Uterus (tissue), 4 donors: Measurements from ENCODE around the gene CALML5. TPM values are rescaled to one million over a fixed set of nuclear protein-coding genes. Genes with fewer than 3 reads are reported as not detected.

Experiments used
- DNase-seq, 2 donors: peaks; one replicate each; pipeline ENCODE4 v3.0.0-alpha.2; 2019 to 2020
- H3K27ac ChIP-seq, 2 donors: fragments of 200-600 bp; sonication (generic); 1 replicate in 1 of 2; 2 replicates in 1 of 2; pipeline ENCODE4 v1.5.1; 2016 to 2018
- H3K27me3 ChIP-seq, 2 donors: fragments of 200-600 bp; sonication (generic); one replicate each; pipeline ENCODE4 v1.5.1; 2018 to 2019; ENCODE audit warnings: control low read depth in 1 of 2
- H3K36me3 ChIP-seq, 2 donors: fragments of 200-600 bp; sonication (generic); one replicate each; pipeline ENCODE4 v1.5.1; 2019; ENCODE audit warnings: control low read depth in 1 of 2
- H3K4me1 ChIP-seq, 2 donors: fragments of 200-600 bp; sonication (generic); one replicate each; pipeline ENCODE4 v1.5.1; 2018 to 2019; ENCODE audit warnings: control low read depth in 1 of 2
- H3K4me3 ChIP-seq, 2 donors: fragments of 200-600 bp; sonication (generic); 1 replicate in 1 of 2; 2 replicates in 1 of 2; pipeline ENCODE4 v1.5.1; 2018 to 2019; ENCODE audit warnings: mild to moderate bottlenecking in 1 of 2
- H3K9me3 ChIP-seq, 2 donors: fragments of 200-600 bp; sonication (generic); one replicate each; pipeline ENCODE4 v1.5.1; 2019; ENCODE audit warnings: control low read depth in 1 of 2
- CTCF ChIP-seq, 4 experiments: fragments of 200-600 bp in 2 of 4; fragments of 450-650 bp in 2 of 4; sonication (generic) in 2 of 4; IDR thresholded peaks; one replicate each; pipeline ENCODE4 v1.5.1; 2016 to 2019; ENCODE audit warnings: antibody characterized with exemption in 4 of 4, mild to moderate bottlenecking in 2 of 4, moderate library complexity in 1 of 4
- POLR2A ChIP-seq, 2 donors: fragments of 450-650 bp; IDR thresholded peaks; one replicate each; pipeline ENCODE4 v1.6.1; 2016; ENCODE audit warnings: antibody characterized with exemption in 2 of 2, mild to moderate bottlenecking in 1 of 2, moderate library complexity in 1 of 2
- intact Hi-C: fragments of 100-400 bp; cut with DNase I; formaldehyde crosslinking; loops from one replicate; pipeline ENCODE4 v1.15.1; 2023; ENCODE audit warnings: low total_unique reads
- total RNA-seq, 4 donors: library from RNA; depleted of rRNA in 3 of 4; stranded (reverse); fragments of >200 nt in 3 of 4; gene quantifications; one replicate each; pipeline versions ENCODE4 v1.1.0 to v1.2.4, GENCODE V29; 2014 to 2023
- donor health status: DM: yes; HTN: yes; CAD: no.

CALML5 gene, protein sequence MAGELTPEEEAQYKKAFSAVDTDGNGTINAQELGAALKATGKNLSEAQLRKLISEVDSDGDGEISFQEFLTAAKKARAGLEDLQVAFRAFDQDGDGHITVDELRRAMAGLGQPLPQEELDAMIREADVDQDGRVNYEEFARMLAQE
- total RNA-seq: not detected

DNA sequence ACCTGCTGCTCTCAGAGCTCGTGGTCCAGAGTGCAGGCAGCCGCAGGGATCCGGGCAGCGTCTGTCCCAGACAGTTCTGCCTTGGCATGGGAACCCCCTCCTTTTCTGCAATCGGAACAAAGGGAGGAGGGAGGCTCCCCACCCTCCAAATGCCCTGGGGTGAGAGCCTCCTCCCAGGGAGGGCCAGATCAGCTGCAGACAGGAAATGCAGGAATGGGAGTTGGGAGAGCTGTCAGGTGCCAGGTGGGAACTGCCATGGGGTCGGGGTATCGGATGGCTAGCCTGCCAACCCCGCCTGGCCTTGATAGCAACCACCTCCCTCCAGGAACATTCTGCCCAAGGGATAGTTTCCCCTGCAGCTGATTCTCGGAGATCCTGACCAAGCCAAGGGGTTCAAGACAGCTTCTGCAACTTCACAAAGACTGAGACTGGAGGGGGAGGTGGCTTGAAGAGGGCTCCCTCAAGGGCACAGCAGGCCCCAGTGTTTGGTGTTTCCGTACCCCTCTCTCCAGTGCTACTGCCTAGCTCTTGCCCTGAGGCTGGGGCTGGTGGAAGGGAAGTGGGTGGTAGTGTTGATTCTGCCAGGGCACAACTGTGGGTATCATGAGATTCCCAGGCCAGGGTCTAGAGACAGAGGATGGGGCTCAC is at the start of gene CALML5:
Gene CALML5, minus strand, starts transcription at position 78 of the 648 bp plus-strand sequence. CDS start 132 bp downstream, outside the sequence.
- TF ChIP-seq CTCF (IDR thresholded peaks at IDR 0.05): no peak
- no peak for TF ChIP-seq POLR2A (IDR thresholded peaks at IDR 0.05)
- intact Hi-C loops: no loop called here
- H3K9me3 ChIP-seq: no peaks in the 10 kb centered on the region

DNA sequence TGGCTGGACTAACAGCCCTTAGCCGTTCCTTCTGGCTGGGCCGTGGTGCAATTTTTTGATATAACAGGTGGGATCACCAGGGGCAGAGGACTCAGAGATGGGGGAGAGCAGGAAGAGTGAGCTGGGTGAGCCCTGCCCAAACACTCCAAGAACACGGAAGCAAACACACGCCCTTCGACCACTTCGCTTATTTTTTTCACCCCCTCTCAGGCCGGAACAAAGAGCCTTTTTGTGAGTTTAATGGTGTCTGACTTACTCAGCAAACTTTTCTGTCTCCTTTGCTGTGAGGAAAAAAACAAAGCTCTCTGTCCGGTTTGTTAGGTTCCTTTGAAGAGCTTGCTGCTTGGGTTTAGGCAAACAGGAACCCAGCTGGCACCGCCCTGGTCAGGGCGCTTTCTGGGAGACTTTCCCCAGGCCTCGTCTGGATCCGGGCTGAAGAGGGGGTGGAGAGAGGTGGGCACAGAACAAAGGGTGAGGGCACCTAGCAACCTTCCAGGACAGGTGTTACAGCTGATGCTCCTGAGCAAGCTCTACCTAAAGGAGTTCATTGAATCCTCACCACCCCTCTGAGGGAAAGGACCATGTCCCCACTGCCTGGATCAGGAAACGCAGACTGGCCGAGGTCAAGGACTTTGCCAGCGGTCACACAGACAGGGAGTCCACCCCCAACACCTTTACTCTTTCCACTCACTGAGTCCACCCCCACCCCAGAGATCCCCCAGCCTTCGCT is 48.7 kb upstream of the CALML5 start:
- DNase-seq: no peak
- intact Hi-C loops: no loop called here
- H3K4me1 ChIP-seq: peaks cover 0 to 19% of the 10 kb centered on the region in 2 donors
- H3K36me3 ChIP-seq: no peaks in the 10 kb centered on the region
- no peak for TF ChIP-seq CTCF (IDR thresholded peaks at IDR 0.05)
- TF ChIP-seq POLR2A (IDR thresholded peaks at IDR 0.05): no peak
- peak overlapping the region; percentile 78 to 83 for H3K27ac ChIP-seq
- peak overlapping the region in 1 of 2 donors; percentile 21 for H3K4me3 ChIP-seq
- no peaks in the 10 kb centered on the region for H3K9me3 ChIP-seq
- H3K27me3 ChIP-seq: no peaks in the 10 kb centered on the region

More for the DNA sequence above, at the start of gene CALML5:
- no peaks in the 10 kb centered on the region for H3K4me1 ChIP-seq
- H3K27ac ChIP-seq: no peak within 1 kb of the TSS
- no peak within 1 kb of the TSS for H3K4me3 ChIP-seq
- no peaks in the 10 kb centered on the region for H3K27me3 ChIP-seq
- no peak for DNase-seq
- no peaks in the 10 kb centered on the region for H3K36me3 ChIP-seq

- H3K36me3 ChIP-seq: no peaks in the 10 kb centered on the region
- H3K4me1 ChIP-seq: peaks cover 0 to 19% of the 10 kb centered on the region in 2 donors
- peak overlapping the region in 1 of 2 donors; percentile 21 for H3K4me3 ChIP-seq
- no peaks in the 10 kb centered on the region for H3K27me3 ChIP-seq
- H3K27ac ChIP-seq: peak overlapping the region; percentile 78 to 83
- H3K9me3 ChIP-seq: no peaks in the 10 kb centered on the region
- TF ChIP-seq POLR2A (IDR thresholded peaks at IDR 0.05) (no peak), CTCF (IDR thresholded peaks at IDR 0.05) (no peak)
- intact Hi-C loops: no loop called here
- DNase-seq: no peak
Observed at GRCh38 chr10:5547681-5547930, 48.2 kb upstream of the CALML5 start.

DNA sequence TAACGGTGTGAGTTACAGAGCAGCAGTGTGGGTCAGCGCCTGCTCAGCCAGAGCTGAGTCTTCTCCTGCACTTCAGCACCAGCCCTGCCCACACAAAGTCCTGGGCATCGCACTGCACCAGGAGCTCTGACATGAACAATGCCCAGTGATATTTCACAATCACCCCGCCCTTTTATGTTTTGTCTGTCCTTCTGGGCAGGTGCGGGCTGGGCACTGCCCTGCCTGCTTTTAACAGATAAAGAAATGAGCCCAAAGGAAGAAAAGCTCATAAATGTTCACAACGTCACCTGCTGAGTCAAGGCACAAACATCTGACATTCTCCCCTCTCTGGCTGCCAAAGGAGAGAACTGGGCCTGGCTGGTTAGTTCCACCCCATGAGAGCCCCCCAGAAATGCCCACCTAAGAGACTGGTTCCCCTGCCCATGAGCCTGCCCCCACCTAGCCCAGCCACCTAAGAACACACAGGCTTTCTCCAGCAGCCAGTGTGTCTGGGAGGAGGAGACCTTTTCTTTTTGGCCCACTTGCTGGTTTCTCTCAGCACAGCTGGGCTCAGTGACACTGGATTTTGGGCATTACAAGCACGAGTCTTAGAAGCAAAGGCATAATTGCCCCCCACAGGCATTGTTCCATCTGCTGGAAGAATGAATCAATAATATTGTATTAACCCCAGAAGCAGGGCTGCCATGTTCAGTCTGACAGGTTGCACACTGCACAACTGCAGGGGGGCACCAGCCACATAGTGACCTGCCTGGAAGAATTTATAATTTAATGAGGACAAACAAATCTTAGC is 47.7 kb upstream of the CALML5 start:
- H3K36me3 ChIP-seq: no peaks in the 10 kb centered on the region
- TF ChIP-seq POLR2A (IDR thresholded peaks at IDR 0.05) (no peak), CTCF (IDR thresholded peaks at IDR 0.05) (no peak)
- H3K4me3 ChIP-seq: no peak overlapping the region
- H3K4me1 ChIP-seq: peaks cover 0 to 19% of the 10 kb centered on the region in 2 donors
- no peaks in the 10 kb centered on the region for H3K27me3 ChIP-seq
- DNase-seq: peak in 1 of 2 donors; percentile 19
- intact Hi-C loops: no loop called here
- peak overlapping the region; percentile 78 to 83 for H3K27ac ChIP-seq
- H3K9me3 ChIP-seq: peaks cover 0 to 3% of the 10 kb centered on the region in 2 donors
